Ammon's horn (tissue), 1 donor: ENCODE measurements around the gene SOCS7.

Experiments used
- DNase-seq: peaks from one replicate; pipeline ENCODE4 v3.0.0-alpha.2; 2016; ENCODE audit warnings: low spot score

The SOCS7 gene

GRCh38 chr17:38364741-38365140 lies 13.1 kb downstream of the SOCS7 start:
- DNase-seq = no peak

GRCh38 chr17:38369124-38369886 lies 17.7 kb downstream of the SOCS7 start:
- DNase-seq = no peak

DNA sequence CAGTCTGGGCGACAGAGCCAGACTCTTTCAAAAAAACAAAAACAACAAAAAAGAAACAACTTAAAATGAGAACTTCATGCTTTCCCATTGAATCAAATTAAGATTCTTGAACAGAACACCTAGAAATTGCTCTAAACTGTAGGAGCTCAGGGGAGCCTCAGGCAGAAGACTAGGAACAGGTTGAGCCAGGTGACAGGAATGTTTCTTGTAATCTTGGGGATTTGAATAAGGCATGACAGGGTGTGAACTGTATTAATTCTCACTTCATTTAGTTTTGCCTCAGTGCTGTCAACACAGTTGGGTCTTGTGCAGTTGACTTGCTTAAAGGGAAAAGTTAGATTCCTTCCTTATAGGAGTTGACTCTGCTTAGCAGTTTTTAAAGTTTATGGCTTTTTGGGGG lies 27.8 kb downstream of the SOCS7 start:
- no peak for DNase-seq

DNA sequence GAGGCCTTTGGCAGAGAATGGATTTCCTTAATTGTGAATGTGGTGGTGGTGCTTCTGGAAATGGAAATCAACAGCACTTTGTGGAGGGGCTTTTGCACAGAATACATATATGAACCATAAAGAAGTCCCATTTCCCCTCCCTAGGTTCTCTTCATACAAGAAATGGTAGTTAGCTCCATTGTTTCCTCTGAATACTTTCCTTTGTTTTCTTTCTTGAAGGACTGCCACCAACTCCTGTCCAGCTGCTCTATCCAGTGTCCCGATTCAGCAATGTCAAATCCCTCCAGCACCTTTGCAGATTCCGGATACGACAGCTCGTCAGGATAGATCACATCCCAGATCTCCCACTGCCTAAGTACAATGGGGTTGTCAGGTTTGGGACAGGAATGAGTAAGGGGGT lies 43.4 kb downstream of the SOCS7 start:
- no peak for DNase-seq

DNA sequence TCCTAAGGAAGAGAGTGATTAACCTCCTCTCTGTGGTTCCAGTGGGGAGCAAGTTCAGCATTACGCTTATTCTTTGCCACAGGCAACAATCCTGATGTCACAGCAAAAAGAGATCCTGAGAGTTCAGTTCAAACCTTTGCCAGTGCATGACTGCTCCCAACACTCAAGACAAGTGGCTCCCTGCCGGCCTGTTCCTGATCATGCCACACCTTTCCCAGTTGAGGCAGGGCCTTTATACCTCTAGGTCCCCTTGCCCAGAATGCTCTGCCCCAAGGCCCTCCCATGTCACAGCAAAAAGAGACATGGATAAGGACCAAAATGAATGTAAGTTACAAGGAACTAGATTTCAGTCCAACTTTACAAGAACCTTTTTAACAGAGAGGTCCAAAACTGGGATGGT lies 45.6 kb downstream of the SOCS7 start:
- DNase-seq = no peak

GRCh38 chr17:38400286-38400685 lies 48.6 kb downstream of the SOCS7 start:
- DNase-seq = no peak

- DNase-seq = no peak
Measured at GRCh38 chr17:38401459-38401858, 49.8 kb downstream of the SOCS7 start.

DNA sequence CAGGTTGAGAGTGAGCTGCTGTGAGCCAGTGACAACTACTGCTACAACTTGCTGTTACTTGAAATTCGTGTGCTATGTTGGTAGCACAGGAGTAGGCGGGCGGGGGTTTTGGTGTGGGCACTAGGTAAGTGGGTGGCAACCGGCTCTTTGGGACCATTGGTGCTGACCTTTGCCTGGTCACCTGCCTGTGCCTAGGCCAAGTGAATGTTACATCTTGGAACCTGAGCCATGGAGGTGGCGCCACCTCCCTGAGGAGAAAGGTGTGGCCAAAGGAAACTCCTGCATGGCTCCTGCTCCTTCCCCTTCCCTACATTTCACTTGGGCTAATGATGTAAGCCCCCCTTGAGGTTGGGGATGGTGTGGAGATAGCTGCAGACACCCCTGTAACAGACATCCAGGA lies 51.3 kb downstream of the SOCS7 start:
- no peak for DNase-seq

GRCh38 chr17:38403491-38403890 lies 51.8 kb downstream of the SOCS7 start:
- DNase-seq = no peak

DNA sequence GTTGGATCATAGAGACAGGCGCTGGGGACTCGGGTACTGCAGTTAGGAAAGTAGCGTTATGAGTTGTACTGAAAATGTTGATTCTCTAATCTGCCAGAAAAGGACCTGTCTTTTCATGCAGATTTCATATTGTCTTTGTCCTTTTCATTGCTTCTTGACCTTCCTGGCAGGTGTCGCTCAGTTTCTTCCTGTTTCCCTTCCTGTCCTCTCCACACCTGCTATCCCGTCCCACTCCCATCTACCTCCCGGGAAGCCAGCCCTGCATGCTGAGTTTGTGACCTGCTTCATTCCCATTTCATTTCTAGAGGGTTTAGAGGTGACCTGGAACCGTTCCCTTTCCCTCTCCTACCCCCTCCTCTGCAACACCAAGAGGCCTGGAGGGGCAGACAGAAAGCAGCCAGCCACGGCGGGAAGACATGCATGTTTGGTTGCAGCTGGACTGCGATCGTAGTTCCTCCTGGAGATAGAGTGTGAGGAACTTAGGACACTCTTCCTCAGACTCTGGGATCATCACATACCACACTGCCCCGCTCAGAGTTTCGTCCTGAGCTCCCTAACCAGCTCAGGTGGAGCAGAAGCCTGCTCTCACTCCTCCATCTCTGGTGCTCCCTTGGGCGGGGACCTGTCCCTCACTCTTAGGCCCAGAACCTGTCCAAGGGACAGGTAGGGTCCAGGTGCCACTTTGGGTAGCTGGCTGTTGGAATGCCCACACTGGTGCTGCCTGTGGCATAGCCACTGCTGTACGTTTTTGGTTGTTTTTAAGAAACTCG lies 52.7 kb downstream of the SOCS7 start:
- no peak for DNase-seq

GRCh38 chr17:38405654-38406053 lies 54.0 kb downstream of the SOCS7 start:
- no peak for DNase-seq

- no peak for DNase-seq
Measured at GRCh38 chr17:38410201-38410600, 58.6 kb downstream of the SOCS7 start.

DNA sequence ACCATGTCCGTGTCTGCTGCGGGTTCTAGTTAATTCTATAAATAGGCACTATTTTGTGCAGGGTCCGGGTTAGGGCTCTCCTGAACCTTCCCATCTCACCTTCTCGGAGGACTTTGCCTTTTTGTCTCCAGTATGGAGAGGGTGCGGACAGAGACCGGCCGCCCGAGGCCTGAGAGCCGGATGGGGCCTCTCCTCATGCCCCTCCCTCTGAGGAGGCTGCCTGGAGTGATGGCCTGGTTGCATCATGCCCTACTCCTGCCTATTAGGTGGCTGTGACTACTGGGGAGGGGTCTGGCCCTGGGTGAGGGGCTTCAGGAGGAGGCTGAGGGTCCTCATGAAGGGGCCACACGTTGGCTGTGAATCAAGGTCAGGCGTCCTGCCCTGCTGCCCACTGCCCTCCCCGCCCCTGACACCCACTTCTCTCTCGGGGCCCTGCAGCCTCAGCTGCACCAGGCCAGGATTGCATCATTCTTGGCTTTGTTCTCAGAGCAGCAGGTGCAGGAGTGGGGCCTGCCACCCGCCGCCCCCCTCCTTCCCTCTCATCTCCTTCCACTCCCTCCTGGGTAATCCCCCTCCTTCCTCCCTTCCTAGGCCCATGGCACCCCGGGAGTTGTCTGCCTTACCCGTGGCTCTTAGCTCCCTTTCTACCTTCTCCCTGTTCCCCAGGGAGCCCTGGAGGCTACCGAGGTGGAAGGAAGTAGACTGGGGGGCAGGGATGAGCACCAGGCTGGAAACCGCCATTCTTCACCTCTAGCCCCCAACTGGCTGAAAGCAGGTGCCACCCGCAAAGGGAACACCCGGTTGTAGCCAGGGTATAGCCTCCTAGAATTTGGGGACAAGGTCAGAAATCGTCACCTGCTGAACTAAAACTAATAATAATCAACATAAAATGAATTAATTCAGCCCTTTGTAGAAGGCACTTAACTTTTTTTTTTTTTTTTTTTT lies 63.9 kb downstream of the SOCS7 start:
- DNase-seq = peak; percentile 63

- no peak for DNase-seq
Measured at GRCh38 chr17:38416840-38417209, 65.2 kb downstream of the SOCS7 start.

DNA sequence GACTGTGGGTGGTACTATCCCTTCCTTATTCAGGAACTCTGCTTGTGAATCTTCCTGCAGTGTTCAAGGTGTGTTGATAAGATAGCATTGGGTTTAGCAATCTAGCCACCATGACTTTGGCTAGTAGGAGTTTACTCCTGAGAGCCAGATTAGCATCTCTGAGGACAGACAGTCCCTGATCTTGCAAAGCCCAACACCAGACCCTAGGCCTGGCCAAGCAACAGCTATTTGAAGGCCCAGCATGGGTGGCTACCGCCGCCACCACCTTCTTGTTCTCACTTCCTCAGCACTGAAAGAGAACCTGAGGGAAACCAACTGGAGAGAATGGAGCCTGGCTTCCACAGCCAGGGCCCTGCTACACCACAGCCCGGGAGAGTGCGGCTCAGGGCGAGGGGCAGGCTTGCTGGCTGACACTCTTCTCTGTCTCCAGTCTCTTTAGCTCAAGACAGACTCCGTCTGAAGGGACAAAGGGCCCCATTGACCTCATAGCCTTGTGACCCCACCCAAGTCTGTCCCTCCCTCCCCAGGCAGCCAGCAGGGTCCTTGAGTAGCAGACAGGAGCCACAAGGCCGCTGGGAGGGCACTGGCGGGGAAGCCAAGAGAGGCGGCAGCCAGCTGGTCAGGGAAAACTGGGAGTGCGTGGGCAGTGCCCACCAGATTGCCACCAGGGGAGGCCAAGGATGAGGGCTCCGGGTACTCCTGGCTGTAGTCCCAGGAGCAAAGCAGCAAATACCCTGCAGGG lies 65.7 kb downstream of the SOCS7 start:
- DNase-seq = no peak

DNA sequence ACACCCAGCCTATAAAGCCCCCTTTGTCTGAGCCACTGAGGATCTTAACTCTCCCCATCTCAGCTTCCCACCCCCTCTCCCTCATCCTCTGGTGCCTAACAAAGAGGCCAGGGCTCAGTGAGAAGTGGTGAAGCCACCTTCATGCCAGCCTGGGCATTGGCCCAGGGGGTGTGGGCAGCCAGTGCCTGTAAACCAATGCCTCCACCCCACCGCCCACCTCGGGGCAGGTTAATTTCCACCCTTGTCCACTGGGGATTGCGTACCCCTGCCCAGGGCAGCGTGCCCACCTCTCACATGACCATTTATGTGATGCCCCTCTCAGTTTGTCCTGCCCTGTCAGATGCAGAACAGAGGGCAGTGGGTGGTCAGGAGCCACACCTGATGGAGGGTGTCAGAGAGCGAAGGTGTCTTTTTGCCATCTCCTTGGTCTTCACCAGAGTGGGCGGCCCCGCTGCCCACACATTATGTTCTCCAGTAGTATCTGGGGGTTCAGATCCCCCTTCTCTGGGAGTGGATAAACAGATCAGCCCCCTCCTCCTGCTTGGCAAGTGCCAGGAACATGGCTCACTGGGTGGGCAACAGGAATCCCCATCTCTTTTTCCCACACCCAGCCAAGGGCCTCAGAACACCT lies 66.5 kb downstream of the SOCS7 start:
- DNase-seq = no peak

- DNase-seq = no peak
Measured at GRCh38 chr17:38418693-38419507, 67.3 kb downstream of the SOCS7 start.

DNA sequence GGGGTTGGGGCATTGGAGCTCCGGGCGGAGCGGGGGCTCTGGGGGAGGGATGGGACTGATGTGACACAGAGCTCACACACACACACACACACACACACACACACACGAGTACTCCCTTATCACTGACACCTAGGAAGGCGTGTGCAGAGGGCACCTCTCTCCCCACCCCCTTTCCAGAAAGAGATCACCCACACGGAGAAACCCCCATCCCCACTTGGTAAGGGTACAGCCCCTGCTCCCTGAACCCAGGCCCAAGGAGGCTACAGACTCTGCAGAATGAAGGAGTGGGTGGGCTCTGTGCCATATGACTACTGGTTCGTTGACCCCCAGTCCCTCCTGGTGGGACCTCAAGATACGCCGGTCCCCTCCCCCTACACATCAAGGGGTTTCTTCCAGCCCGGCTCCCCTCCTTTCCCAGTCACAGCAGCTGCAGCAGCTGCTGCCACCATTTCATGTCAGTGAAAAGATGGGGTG lies 67.9 kb downstream of the SOCS7 start:
- no peak for DNase-seq

GRCh38 chr17:38420518-38420917 lies 68.9 kb downstream of the SOCS7 start:
- DNase-seq = no peak

DNA sequence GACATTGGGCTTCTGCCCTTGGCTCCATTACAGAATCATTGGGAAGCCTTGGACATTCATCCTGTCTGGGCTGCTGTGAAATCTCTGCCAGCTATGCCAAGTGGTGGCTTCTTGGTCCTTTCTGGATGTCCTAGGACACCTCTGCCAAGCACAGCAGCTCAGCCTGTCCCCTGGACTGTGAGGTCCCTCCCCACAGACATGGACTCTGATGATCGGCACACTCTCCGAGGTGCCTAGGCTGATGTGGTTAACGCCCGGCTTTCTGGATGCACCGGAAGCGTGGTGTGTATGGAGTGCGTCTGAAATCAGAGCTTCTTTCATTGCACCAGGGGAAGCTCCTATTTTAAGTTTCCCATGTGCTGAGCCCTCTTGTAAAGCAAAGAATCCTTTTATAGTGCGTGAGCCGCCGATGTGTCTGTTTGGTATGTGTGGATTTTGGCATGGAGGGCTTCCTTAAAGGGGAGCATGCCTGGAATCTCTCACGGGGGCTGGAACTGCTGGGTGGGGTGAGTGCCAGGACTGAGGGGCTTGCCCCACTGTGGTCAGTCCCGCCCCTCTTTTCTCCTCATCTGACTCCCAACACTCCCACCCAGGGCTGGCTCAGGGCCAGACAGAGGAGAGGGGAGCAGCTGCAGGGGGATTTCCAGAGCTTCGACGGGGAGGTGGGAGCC lies 69.7 kb downstream of the SOCS7 start:
- no peak for DNase-seq
